ENCODE results near the gene FCGR1A.
"Not testable (repeated sequence)": the region's sequence is repeated elsewhere in the genome, so short reads cannot be mapped to it uniquely, and the experiment has no call there.

Gene FCGR1A

DNA sequence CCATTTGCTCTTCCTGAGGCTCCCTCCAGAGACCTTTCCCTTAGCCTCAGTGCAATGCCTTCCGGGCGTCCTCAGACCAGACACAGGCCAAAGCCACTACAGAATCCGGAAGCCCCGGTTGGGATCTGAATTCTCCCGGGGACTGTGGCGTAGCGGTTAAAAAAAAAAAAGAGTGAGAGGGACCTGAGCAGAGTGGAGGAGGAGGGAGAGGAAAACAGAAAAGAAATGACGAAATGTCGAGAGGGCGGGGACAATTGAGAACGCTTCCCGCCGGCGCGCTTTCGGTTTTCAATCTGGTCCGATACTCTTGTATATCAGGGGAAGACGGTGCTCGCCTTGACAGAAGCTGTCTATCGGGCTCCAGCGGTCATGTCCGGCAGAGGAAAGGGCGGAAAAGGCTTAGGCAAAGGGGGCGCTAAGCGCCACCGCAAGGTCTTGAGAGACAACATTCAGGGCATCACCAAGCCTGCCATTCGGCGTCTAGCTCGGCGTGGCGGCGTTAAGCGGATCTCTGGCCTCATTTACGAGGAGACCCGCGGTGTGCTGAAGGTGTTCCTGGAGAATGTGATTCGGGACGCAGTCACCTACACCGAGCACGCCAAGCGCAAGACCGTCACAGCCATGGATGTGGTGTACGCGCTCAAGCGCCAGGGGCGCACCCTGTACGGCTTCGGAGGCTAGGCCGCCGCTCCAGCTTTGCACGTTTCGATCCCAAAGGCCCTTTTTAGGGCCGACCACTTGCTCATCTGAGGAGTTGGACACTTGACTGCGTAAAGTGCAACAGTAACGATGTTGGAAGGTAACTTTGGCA lies 50.0 kb downstream of the FCGR1A start:
- not testable (repeated sequence) for DNase-seq (ENCODE audit: low read depth in 2 of 2)

DNA sequence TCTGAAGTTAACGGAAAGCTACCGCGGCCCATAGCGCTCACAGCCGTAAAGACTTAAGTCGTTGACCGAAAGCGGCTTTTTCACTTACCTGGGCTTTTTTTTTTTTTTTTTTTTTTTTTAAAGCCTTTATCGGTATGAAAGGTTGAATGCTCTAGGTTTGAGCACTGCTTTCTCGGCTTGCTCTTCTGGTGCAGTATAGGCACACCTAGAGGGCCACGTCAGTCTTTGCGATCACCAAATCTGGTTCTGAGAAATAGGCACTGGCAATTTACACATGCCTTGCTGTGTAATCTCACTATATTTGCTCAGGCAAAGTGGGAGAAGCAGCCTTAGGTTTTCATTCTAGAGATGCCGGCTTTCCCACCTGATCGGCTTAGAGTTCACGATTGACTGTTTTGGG lies 50.6 kb downstream of the FCGR1A start:
- not testable (repeated sequence) for DNase-seq (ENCODE audit: low read depth in 2 of 2)

DNA sequence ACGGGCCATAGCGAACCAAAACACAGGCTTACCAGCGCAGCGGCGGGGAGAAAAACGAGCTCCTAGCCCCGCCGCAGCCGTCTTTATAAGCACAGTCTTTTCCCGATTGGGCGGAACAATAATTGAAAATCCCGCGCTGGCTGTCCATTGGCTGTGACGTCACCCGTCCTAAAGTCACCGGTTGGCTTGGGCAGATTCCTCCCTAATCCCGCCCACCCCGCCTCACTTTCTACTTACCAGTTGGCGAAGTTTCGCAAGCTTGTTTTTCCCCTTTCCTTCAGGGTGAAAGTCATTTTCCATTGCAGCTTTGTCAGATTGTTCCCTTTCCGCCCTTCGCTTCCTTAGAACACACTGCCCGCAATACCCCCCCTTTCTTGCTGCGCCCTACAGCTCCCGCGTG lies 58.7 kb downstream of the FCGR1A start:
- not testable (repeated sequence) for DNase-seq (ENCODE audit: low read depth in 2 of 2)
